GM19239 (cell line): ENCODE results near the gene DCLK1.

Experiments
- DNase-seq: peaks from one replicate; pipeline ENCODE4 v3.0.0; 2011; ENCODE audit warnings: low spot score; ENCODE audit not compliant: insufficient read length
- FAIRE-seq: peaks from 2 replicates; lab custom pipeline; 2011; peaks lifted over from hg19 to GRCh38; lab: Jason Lieb, UNC

Gene DCLK1

DNA sequence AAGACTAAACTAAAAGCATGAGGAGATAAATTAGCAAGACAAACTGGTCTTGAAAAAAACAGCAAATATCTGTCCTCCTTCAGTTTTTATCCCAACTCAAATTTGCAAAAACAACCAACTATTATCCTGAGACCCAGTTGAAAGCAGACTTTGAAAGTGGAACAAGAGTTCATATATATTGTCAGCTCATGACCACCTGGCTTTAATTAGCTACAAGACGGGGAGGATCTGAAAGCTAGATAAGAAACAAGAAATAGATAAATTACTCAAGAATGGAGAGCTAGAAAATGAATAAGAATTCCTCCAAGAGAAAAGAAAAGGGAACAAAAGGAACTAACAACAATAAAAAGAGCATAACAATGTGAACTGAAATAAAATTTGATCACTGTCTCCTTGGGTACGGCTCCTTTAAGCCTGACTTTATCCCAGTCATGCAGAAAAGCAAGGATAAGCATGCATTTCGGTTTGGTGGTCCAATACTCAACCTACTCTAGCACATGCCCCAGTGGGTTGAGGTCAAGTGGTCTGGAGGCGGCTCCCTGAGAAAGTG, 246.9 kb downstream of the DCLK1 start:
- no peak for FAIRE-seq
- DNase-seq = no peak

DNA sequence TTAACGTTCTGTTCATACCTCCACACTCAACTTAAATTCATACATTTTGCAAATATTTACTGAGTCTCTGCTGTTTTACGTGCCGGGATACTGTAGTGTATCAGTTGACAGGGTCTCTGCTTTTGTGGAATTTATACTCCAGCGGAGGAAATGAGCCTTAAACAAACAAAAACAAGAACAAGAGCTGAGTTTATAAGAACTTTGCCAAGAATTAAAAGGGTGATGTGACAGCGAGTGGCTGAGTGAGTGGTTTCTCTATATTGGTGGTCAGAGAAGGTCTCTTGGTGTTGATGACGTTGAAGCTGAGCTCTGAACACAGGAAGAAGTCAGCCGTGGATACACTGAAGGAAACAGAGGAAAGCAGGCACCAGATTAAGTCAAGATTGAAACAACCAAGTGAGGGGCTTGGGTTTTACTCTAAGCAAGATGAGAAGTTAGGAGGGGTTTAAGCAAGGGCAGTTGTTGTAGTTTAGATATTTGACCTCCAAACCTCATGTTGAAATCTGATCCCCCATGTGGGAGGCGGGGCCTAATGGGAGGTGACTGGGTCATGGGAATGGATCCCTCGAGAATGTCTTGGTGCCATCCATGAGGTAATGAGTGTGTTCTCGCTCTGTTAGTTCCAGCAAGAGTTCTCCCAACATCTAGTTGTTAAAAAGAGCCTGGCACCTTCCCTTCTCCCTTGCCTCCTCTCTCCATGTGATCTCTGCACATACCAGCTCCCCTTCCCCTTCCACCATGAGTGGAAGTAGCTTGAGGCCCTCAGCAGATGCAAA, 248.3 kb downstream of the DCLK1 start:
- DNase-seq (no peak), FAIRE-seq (no peak)

DNA sequence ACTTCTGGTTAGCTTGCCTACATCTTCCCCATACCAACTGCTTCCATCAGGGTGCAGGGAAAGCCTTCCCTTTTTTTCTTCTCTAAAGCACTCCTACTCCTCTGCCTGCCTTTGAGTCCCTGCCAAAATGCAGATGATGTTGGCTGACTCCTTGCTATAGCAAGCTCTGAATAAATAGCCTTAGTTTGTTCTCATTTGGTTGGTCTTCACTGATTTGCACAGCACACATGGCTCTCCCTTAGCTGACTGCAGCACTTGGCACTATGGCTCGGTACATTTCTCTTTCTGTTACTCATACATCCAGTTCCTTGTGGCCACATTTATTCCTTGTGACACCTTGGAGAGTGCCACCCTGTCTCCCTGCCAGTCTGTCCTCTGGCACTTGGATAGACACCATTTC, 249.8 kb downstream of the DCLK1 start:
- DNase-seq (no peak), FAIRE-seq (no peak)

DNA sequence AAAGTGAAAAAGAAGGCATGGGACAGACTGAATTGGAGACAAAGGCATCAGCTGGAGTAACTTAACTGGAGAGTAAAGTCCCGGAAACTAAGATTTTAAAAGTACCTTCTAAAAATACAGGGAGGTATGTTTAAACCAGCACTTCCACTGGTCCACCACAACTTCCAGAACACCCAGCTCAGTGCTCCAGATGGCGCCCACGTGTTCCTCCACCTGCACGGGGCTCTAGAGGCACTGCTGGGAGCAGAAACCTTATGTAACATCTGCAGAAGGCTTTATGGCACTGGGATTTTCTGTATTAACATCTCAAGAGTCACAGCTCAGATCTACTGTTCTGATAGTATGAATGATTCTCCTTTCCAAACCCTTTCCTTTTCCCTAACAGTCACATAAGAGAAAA, 252.1 kb downstream of the DCLK1 start:
- DNase-seq = no peak
- no peak for FAIRE-seq

DNA sequence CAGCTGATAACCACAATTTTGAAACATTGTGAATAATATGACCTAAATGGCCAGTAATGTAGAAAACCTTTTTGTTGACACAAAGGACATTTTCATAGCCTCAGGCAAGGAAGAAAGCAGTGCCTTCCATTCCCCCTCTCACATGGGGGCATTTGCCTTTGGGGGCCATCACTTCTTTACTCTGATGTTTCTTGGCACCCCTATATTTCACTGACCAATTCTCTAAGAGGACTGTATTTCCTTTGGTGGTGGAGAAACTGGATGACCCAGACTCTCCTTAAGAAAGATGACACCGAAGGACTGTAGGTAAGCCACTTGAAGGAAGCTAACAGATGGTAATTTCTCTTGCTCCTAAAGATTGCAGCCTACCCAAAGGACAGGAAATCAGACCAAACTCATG, 254.6 kb downstream of the DCLK1 start:
- FAIRE-seq (no peak), DNase-seq (no peak)

DNA sequence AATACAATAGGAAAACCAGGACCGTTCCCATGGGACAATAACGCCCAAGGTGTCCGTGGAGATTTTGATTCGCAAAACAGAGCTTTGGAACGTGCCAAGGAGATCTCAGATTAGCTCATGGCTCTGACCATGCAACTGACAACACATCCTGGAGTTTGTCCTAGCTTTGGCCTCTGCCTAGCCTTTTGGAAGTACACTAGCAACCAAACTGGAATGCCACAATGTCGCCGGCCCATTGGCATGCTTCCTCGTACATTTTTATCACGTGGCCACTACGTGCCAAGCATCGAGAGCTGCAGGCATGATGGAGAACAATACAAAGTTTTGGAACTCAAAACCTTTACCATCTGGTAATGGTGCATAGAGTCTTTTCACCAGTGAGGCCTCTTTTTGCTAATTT, 256.5 kb downstream of the DCLK1 start:
- no peak for FAIRE-seq
- no peak for DNase-seq

DNA sequence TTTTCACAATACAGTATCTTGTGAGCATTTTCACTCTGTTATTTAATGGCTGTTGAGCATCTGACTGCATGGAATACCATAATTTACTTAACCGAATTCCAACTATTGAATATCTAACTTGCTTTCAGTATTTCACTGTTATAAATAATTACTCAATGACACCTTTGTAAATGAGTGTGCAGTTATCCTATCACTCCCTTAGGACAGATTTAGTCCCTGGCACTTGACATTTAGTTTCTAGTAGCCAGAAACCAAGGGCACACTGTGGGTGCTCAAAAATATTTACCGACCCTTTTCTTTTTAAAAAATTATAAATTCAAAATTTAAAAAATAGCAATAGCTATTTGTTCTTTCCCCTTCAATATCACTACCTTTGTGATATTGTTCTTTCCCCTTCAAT, 258.8 kb downstream of the DCLK1 start:
- FAIRE-seq = no peak
- DNase-seq = no peak

DNA sequence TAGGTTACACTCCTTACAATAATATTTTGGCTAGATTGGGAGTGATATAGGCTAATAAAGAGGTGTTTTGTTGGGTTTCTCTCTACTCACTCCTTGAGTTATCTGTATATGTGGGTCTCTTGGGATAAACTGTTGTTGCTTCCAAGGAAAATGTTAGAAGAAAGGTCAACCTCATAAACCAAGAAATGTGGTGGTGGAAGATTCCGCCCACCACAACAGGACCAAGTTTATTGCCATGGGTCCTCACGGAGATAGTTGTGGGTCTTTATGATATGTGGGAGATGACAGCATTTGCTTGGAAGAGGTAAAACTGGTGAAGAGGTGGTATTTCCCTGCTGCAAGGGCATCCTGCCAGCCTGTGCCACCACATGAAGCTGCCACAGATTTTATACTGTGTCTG, 259.6 kb downstream of the DCLK1 start:
- DNase-seq = no peak
- no peak for FAIRE-seq

DNA sequence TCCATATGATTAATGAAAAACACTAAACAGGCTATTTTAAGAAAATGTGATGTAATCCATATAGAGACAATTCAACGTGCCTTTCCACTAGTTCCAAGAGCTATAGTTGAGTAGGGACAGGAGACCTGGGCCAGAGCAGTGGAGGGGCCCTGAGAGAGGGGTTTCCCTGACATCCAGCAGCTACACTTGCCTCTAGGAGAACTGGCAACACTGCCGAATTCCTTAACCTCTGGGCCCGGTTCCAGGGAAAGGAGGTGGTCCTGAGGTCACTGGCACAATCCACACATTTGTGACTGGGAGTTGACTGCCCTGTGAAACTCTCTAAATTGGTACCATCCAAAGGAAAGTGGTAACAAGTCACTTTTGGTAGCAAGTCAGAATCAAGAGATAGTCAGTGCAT, 264.4 kb downstream of the DCLK1 start:
- FAIRE-seq (no peak), DNase-seq (no peak)

DNA sequence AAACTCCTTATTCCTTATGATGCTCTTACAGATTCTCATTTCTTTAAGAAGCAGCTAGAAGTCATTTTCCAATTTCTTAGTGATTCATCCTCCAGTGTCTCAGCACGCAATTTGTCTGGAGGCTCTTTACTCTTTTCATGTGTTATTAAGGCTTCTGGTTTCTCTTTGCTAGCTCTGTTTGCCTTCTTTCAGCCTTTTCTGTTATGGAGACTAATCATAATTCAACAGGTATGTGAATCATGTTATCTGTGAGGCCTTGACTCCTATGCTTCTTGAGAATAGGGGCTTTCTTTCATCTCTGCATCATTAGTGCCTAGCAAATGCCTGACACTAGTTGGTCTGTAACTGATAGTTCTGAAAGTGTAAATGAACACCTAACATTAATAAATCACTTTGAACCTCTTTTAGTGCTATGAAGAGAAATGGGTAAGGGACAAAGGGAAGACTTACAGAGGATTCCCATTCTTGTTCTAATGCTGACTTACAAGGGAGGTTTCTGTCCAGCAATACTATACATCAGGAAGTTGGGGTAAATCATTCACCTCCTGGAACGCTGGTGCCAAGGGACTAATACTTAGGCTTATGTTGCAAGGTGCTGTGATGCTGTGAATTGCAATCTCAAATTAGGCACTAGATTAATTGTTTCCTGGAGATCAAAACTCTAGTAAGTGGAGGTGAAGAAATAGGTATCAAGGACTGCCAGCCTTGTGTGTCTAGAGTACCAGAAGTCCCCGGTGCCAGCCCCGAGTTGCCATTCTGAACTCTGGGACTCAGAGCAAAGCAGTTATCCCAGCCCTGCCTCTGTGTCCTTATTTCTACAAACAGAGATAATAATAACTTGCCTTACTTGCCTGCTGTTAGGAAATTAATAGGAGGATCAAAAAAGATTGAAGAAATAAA, 265.6 kb downstream of the DCLK1 start:
- DNase-seq (no peak), FAIRE-seq (no peak)

DNA sequence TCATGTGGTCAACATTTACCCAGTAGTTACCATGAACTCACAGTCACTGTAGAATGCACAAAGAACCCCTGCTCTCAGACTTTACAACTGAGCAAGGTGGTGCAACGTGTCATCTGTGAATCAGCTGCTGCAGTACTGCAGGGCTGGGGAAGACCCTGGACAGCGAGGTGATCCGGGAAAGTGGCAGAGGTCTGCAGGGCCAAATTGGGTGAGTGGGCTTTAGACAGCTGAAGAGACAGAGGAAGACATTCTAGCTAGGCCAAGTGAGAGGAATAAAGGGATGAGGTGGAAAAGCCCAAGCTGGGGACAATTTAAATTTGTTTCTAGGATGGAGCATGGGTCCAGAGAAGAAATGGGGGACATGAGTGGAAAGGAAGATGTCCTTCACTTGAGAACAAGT, 270.5 kb downstream of the DCLK1 start:
- FAIRE-seq = no peak
- DNase-seq = no peak

DNA sequence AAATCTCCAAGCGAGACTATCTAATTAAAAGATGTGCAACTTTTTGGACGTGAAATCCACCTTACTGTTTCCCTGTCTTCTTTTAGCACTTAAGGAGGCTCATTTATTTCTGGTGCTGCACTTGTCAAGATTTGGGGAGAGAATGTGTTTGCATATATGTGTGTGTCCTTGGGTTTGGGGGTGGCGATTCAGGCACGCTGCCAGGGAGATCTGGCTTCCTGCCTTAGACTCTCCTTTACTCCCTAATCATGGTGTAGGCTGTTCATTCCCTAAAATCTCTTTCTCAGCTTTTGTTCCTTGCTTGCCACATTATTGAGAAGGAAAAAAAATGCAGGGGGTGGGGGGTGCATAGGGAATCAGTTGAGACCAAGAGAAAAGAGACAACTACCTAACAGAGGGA, 271.2 kb downstream of the DCLK1 start:
- FAIRE-seq (no peak), DNase-seq (no peak)

DNA sequence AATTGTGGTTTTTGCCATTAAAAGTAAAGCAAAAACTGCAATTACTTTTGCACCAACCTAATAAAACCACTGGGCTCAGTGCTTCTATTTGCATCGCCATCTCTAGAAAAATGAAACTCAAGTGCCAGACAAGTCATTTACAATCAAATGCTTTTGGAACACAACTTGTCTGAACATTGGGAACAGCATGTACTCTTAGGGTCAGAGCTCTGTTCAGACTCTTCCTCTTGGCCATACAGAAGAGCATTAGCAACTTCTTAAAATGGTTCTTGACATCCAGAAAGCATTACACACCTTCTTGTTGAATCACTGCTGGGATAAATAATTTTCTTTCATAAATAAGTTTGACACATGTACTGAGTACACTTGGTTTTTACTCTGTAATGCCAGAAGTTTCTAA, 272.5 kb downstream of the DCLK1 start:
- no peak for FAIRE-seq
- DNase-seq = no peak

DNA sequence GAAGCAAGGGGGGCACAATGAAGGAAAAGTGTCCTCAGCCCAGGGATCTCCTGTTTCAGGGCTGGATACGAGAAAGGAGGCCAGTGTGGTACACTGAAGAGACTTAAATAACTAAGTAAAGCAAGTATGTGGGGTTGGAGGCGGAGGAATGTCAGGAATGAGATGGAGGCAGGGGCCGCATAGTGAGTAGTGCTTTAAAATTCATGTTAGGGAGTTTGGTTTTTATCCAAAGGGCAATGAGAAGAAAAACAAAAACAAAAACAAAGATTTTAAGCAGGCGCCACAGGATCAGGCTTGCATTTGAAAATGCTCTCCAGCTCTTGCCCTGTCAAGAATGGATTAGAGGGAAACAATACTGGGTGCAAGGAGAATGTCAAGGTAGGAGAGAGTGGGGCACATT, 273.4 kb downstream of the DCLK1 start:
- DNase-seq (no peak), FAIRE-seq (no peak)

DNA sequence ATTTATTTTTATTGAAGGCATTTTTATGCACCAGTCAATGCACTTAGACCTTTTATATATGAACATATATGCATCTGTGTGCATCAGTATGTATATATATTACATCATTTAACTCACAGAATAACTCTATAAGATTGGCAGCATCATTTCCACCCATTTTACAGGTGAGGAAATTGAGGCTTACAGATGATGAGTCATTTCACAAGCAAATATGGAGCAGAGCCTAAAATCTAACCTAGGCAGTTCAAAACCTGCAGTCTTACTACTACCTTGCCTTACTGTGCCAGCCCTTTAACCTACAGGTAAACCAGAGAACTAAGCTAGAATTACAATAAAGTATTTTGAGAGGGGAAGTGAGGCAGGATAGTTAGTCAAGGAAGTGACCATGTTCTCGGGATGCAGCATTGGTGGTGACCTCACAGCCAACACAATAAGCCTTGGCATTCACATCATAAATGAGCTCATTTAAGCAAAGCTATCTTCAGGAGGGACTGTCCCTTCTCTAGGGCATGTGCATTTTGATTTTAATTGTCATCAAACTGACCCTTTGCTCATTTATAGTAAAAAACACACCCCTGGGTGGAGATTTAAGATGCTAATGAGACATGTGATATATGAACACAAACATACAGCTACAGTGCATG, 274.3 kb downstream of the DCLK1 start:
- DNase-seq (no peak), FAIRE-seq (no peak)

DNA sequence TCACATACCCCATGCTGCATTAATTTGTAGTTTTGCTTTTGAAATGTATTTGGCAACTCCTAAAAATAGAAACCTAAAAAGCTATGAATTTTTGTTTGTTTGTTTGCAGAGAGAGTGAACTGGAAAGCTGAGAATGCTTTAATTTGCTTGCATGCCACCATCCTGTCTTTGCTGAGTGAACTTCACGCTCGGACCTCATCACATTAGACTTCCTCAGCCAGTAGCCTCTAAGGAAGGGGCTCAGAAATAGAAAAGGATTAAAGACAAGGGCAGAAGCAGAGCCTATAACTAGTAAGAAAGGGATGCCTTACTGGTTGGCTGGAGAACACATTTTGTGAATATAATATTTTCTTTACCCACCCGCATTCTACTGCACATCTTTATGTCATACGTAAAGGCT, 275.1 kb downstream of the DCLK1 start:
- no peak for FAIRE-seq

DNA sequence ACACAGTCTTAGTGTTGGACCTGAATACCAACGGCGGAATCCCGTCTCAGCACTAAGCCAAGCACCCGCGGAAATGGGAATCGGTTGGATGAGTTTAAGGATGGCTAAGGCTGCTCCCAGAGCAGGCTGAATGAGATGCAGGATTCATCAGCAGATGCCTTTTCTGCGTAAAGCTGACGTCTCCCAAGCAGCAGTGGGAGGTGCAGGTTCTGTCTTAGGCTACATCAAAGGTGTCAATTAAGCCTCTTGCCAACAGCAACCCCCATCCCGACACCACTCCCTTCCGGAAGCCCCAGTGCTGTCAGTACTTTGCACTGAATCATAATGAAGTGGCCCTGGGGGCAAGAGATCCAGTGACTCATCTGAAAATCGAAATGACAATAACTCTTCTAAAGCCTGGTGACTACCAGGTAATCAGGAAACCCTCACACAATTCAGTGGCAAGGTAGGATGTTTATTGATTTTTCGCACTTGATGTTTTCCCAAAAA, 275.6 kb downstream of the DCLK1 start:
- no peak for DNase-seq
- no peak for FAIRE-seq

More for the DNA sequence above, 275.1 kb downstream of the DCLK1 start:
- DNase-seq = no peak

DNA sequence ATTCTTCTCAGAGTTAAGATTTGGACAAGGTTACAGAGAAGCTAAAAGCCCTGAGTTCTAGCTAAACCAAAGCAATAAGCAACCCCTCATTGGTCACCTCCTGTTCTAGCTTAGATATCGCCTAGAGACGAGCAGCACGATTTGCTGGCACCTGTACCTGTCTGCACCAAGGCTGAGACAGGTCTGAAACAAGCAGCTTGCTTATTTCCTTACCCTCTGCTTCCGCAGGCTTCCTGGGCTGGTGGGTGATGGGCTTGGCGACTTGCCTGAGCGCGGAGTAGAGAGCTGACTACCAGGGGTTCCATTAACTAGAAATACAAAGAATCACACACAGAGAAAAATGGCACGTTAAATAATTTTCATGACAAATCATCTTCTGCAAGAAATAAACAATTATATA, 276.9 kb downstream of the DCLK1 start:
- FAIRE-seq = no peak
- no peak for DNase-seq

DNA sequence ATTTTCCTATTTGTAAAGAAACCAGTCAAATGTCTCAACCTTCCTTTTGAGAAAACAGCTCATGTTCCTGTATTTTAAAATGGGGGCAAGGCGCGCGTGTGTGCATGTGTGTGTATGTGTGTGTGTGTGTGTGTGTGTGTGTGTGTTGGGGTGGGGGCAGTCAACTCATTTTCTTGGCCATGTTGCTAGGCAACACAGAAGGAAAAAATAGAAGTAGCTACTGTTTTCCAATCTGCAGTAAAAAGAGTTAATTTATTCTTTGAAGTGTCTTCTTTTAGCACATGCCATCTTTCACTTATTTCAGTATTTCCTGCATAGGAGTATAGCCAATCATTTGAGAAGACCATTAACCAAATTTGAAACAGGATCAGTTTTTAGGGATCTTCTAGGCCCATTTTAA, 279.3 kb downstream of the DCLK1 start:
- FAIRE-seq (no peak), DNase-seq (no peak)

DNA sequence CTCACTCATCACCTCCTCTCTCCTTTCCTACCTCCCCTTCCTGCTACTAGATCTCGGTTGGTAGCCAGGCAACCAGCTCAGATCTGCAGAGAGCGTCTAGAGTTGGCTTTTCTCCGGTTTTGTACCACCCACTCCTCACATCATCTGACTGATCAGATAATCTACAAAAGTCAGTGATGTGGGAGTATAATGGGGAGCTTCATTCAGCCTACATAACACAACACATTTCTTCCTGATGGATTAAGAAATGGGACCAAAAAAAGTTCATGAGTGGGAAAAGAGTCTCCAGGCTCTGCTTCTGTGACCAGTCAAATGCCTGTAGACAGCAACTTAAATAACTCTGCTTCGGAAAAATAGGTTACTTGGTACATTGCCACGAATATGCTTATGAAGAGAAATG, 279.8 kb downstream of the DCLK1 start:
- FAIRE-seq = no peak
- DNase-seq = no peak

DNA sequence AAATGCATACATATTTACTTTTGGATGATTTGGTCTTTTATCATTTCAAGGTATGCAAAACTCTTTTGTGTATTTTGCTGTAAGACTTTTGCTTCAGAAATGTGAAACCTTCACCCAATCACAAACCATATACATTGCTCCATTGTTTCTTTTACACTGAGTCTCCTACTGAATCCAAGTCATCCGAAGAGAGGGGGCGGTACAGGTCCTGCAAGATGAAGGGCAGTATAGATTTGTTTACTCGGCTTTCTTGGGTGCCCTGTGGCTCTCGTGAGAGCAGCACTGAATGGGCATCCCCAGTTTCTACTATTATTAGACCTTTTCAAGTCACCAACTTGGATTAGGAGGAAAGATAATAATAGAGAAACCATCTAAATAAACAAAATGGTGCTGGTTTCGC, 280.6 kb downstream of the DCLK1 start:
- no peak for DNase-seq
- FAIRE-seq = no peak
